ENCODE results near the gene CORO2B. TPM values are rescaled to one million over a fixed set of nuclear protein-coding genes. Genes with fewer than 3 reads are reported as not detected.
A peak's percentile ranks its signal among the peaks of the same experiment; 100 is the strongest.

CORO2B gene
- total and polyA plus RNA-seq, 4 donors: 2.4 to 12.5 (median 4.3) TPM

DNA sequence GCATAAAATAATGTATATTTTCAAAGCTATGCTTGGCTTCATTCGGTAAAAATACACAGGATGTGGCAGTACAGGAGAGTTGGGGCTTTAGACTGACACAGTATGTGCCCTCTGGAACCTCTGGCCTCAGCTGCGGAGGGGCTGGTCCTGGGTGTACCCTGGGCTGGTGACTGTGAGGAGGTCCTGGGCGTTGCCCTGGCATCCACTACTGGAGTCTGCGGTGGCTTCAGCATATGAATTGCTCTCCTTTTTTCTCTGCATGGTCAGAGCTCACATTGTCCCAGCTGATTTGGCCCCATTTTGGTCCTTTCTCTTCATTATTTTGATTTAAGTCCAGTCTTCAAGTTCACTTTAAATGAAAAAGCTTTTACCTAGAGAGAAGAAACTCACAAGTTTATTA is 40.5 kb upstream of the CORO2B start:
- Histone ChIP-seq H3K27me3 (ENCODE audit: control insufficient read depth in 3 of 3, insufficient read depth in 3 of 3, low read length in 2 of 3) (no peaks in the 10 kb centered on the region), H3K27ac (ENCODE audit: low read depth in 1 of 2, low read length in 1 of 2) (no peak overlapping the region), H3K9ac (ENCODE audit: insufficient read depth in 1 of 2, low read length in 2 of 2) (no peak overlapping the region), H3K9me3 (ENCODE audit: control insufficient read depth in 4 of 4, insufficient read depth in 3 of 4, low read length in 3 of 4) (peaks cover 0 to 4% (median 2%) of the 10 kb centered on the region in 4 donors), H3K36me3 (ENCODE audit: control insufficient read depth in 4 of 4, insufficient read depth in 4 of 4, low read length in 4 of 4) (no peaks in the 10 kb centered on the region), H3K4me1 (ENCODE audit: control insufficient read depth in 5 of 5, insufficient read depth in 5 of 5, low read length in 5 of 5) (peaks cover 0 to 5% (median 0%) of the 10 kb centered on the region in 5 donors), H3K4me3 (no peak overlapping the region)
- TF ChIP-seq, protein P1, sequence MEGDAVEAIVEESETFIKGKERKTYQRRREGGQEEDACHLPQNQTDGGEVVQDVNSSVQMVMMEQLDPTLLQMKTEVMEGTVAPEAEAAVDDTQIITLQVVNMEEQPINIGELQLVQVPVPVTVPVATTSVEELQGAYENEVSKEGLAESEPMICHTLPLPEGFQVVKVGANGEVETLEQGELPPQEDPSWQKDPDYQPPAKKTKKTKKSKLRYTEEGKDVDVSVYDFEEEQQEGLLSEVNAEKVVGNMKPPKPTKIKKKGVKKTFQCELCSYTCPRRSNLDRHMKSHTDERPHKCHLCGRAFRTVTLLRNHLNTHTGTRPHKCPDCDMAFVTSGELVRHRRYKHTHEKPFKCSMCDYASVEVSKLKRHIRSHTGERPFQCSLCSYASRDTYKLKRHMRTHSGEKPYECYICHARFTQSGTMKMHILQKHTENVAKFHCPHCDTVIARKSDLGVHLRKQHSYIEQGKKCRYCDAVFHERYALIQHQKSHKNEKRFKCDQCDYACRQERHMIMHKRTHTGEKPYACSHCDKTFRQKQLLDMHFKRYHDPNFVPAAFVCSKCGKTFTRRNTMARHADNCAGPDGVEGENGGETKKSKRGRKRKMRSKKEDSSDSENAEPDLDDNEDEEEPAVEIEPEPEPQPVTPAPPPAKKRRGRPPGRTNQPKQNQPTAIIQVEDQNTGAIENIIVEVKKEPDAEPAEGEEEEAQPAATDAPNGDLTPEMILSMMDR (IDR thresholded peaks at IDR 0.05; ENCODE audit: control extremely low read depth, extremely low read depth): no peak
- WGBS, 2 donors: 92 to 95% methylated on average over 4 of the region's 4 CpGs
- DNase-seq: no peak
- ATAC-seq (ENCODE audit: insufficient read depth, low FRiP score): no peak

GRCh38 chr15:68541743-68542142 is 37.0 kb upstream of the CORO2B start:
- no peak overlapping the region for H3K27ac ChIP-seq (ENCODE audit: low read depth in 1 of 2, low read length in 1 of 2)
- no peak overlapping the region for H3K9ac ChIP-seq (ENCODE audit: insufficient read depth in 1 of 2, low read length in 2 of 2)
- H3K36me3 ChIP-seq (ENCODE audit: control insufficient read depth in 4 of 4, insufficient read depth in 4 of 4, low read length in 4 of 4): no peaks in the 10 kb centered on the region
- H3K9me3 ChIP-seq (ENCODE audit: control insufficient read depth in 4 of 4, insufficient read depth in 3 of 4, low read length in 3 of 4): peaks cover 0 to 4% (median 2%) of the 10 kb centered on the region in 4 donors
- no peaks in the 10 kb centered on the region for H3K27me3 ChIP-seq (ENCODE audit: control insufficient read depth in 3 of 3, insufficient read depth in 3 of 3, low read length in 2 of 3)
- 88 to 96% methylated on average over 9 of the region's 9 CpGs for WGBS, 2 donors
- DNase-seq (no peak), ATAC-seq (ENCODE audit: insufficient read depth, low FRiP score) (no peak)
- TF ChIP-seq, protein P1 (IDR thresholded peaks at IDR 0.05; ENCODE audit: control extremely low read depth, extremely low read depth): no peak
- no peak overlapping the region for H3K4me3 ChIP-seq
- peaks cover 0 to 8% (median 0%) of the 10 kb centered on the region in 5 donors for H3K4me1 ChIP-seq (ENCODE audit: control insufficient read depth in 5 of 5, insufficient read depth in 5 of 5, low read length in 5 of 5)

- ATAC-seq (ENCODE audit: insufficient read depth, low FRiP score): no peak
Observed at GRCh38 chr15:68542348-68542747, 36.4 kb upstream of the CORO2B start.

More at GRCh38 chr15:68542348-68542747, 36.4 kb upstream of the CORO2B start:
- H3K4me1 ChIP-seq (ENCODE audit: control insufficient read depth in 5 of 5, insufficient read depth in 5 of 5, low read length in 5 of 5): peaks cover 0 to 8% (median 0%) of the 10 kb centered on the region in 5 donors
- TF ChIP-seq, protein P1 (IDR thresholded peaks at IDR 0.05; ENCODE audit: control extremely low read depth, extremely low read depth): no peak
- 79 to 85% methylated on average over 1 of the region's 1 CpG for WGBS, 2 donors
- H3K9ac ChIP-seq (ENCODE audit: insufficient read depth in 1 of 2, low read length in 2 of 2): no peak overlapping the region
- no peaks in the 10 kb centered on the region for H3K27me3 ChIP-seq (ENCODE audit: control insufficient read depth in 3 of 3, insufficient read depth in 3 of 3, low read length in 2 of 3)
- H3K36me3 ChIP-seq (ENCODE audit: control insufficient read depth in 4 of 4, insufficient read depth in 4 of 4, low read length in 4 of 4): no peaks in the 10 kb centered on the region
- no peak for DNase-seq
- peak overlapping the region in 1 of 2 donors; percentile 51 for H3K27ac ChIP-seq (ENCODE audit: low read depth in 1 of 2, low read length in 1 of 2)
- H3K4me3 ChIP-seq: no peak overlapping the region
- peaks cover 0 to 4% (median 2%) of the 10 kb centered on the region in 4 donors for H3K9me3 ChIP-seq (ENCODE audit: control insufficient read depth in 4 of 4, insufficient read depth in 3 of 4, low read length in 3 of 4)
